CD14-positive monocyte (primary cell): Measurements from ENCODE around the gene RIMBP2. TPM values are rescaled to one million over a fixed set of nuclear protein-coding genes. Genes with fewer than 3 reads are reported as not detected.

Experiments used
- DNase-seq, 3 donors: peaks; one replicate each; pipeline ENCODE4 v3.0.0-alpha.2; 2011 to 2022
- H2AFZ ChIP-seq: 2 replicates; pipeline ENCODE4 v1.6.0; 2012; ENCODE audit warnings: mild to moderate bottlenecking, low read depth, low read length, inconsistent platforms; ENCODE audit not compliant: insufficient read depth, poor library complexity, severe bottlenecking
- H3K27ac ChIP-seq, 2 donors: 1 replicate in 1 of 2; 2 replicates in 1 of 2; pipeline ENCODE4 v1.5.1; 2012 to 2013; ENCODE audit warnings: low read length in 2 of 2, control low read depth in 1 of 2, inconsistent platforms in 1 of 2, low read depth in 1 of 2, mild to moderate bottlenecking in 1 of 2
- H3K27me3 ChIP-seq, 2 donors: one replicate each; pipeline versions ENCODE4 v1.6.0 to v1.6.1; 2011 to 2013; ENCODE audit warnings: low read length in 2 of 2; ENCODE audit not compliant: control insufficient read depth in 2 of 2, insufficient read depth in 2 of 2
- H3K36me3 ChIP-seq, 2 donors: replicated peaks in 1 of 2; 1 replicate in 1 of 2; 2 replicates in 1 of 2; pipeline versions ENCODE4 v1.5.1 to v1.6.1; 2012 to 2013; ENCODE audit warnings: low read length in 2 of 2, control low read depth in 1 of 2, inconsistent platforms in 1 of 2, mild to moderate bottlenecking in 1 of 2; ENCODE audit not compliant: insufficient read depth in 2 of 2, control insufficient read depth in 1 of 2
- H3K4me1 ChIP-seq, 2 donors: 1 replicate in 1 of 2; 2 replicates in 1 of 2; pipeline versions ENCODE4 v1.5.1 to v1.6.1; 2012 to 2013; ENCODE audit warnings: low read length in 2 of 2, control low read depth in 1 of 2, inconsistent platforms in 1 of 2, mild to moderate bottlenecking in 1 of 2, moderate library complexity in 1 of 2; ENCODE audit not compliant: insufficient read depth in 2 of 2, control insufficient read depth in 1 of 2
- H3K4me2 ChIP-seq: replicated peaks from 2 replicates; pipeline ENCODE3; 2012; ENCODE audit warnings: low read length, moderate library complexity, mild to moderate bottlenecking; ENCODE audit not compliant: poor library complexity, severe bottlenecking; ENCODE audit errors: extremely low read depth
- H3K4me3 ChIP-seq, 3 experiments: fragments of 200-600 bp in 1 of 3; sonication (generic) in 1 of 3; replicated peaks in 1 of 3; 1 replicate in 2 of 3; 2 replicates in 1 of 3; pipeline ENCODE4 v1.5.1; 2011 to 2013; ENCODE audit warnings: low read length in 3 of 3, mild to moderate bottlenecking in 3 of 3, control low read depth in 2 of 3, low read depth in 2 of 3, inconsistent platforms in 1 of 3, moderate library complexity in 1 of 3
- H3K79me2 ChIP-seq: 2 replicates; pipeline ENCODE4 v1.6.0; 2012; ENCODE audit warnings: mild to moderate bottlenecking, control low read depth, inconsistent platforms, low read length, moderate library complexity; ENCODE audit not compliant: insufficient read depth
- H3K9ac ChIP-seq: 2 replicates; pipeline ENCODE4 v1.6.0; 2017; ENCODE audit warnings: low read length, mild to moderate bottlenecking; ENCODE audit not compliant: insufficient read depth, poor library complexity, severe bottlenecking
- H3K9me3 ChIP-seq, 2 donors: replicated peaks in 1 of 2; 1 replicate in 1 of 2; 2 replicates in 1 of 2; pipeline versions ENCODE4 v1.5.1 to v1.6.1; 2012 to 2013; ENCODE audit warnings: low read length in 2 of 2, control low read depth in 1 of 2; ENCODE audit not compliant: control insufficient read depth in 1 of 2, insufficient read depth in 1 of 2
- H4K20me1 ChIP-seq: 2 replicates; pipeline ENCODE4 v1.6.0; 2012; ENCODE audit warnings: mild to moderate bottlenecking, low read length, control low read depth, moderate library complexity; ENCODE audit not compliant: insufficient read depth
- H3K27ac Mint-ChIP-seq, 7 donors: one replicate each; pipeline ENCODE4 v1.8.0; 2020; ENCODE audit warnings: mild to moderate bottlenecking in 7 of 7, mixed read lengths in 7 of 7, moderate library complexity in 6 of 7, inconsistent platforms in 2 of 7
- H3K27me3 Mint-ChIP-seq, 3 donors: one replicate each; pipeline ENCODE4 v1.8.0; 2021 to 2022; ENCODE audit warnings: low read depth in 3 of 3, mild to moderate bottlenecking in 3 of 3, mixed read lengths in 3 of 3, moderate library complexity in 3 of 3, inconsistent platforms in 1 of 3
- H3K36me3 Mint-ChIP-seq, 2 donors: one replicate each; pipeline ENCODE4 v1.8.0; 2020; ENCODE audit warnings: mixed read lengths in 2 of 2, inconsistent platforms in 1 of 2, mild to moderate bottlenecking in 1 of 2
- H3K4me1 Mint-ChIP-seq: one replicate; pipeline ENCODE4 v1.8.0; 2020; ENCODE audit warnings: mild to moderate bottlenecking, mixed read lengths
- H3K4me3 Mint-ChIP-seq, 2 donors: one replicate each; pipeline ENCODE4 v1.8.0; 2020; ENCODE audit warnings: mild to moderate bottlenecking in 2 of 2, mixed read lengths in 2 of 2, moderate library complexity in 1 of 2
- H3K9me3 Mint-ChIP-seq, 7 donors: one replicate each; pipeline ENCODE4 v1.8.0; 2020 to 2022; ENCODE audit warnings: mixed read lengths in 7 of 7, mild to moderate bottlenecking in 6 of 7, moderate library complexity in 6 of 7, inconsistent platforms in 2 of 7
- WGBS: methylation state at CpG from one replicate; pipeline ENCODE4 v1.1.5; 2013; ENCODE audit warnings: missing lambda C conversion rate; ENCODE audit not compliant: insufficient coverage; 5-methylcytosine and 5-hydroxymethylcytosine counted together
- intact Hi-C, 2 donors: fragments of 100-400 bp; cut with micrococcal nuclease; formaldehyde crosslinking; loops; one replicate each; pipeline versions ENCODE4 v1.15.0 to v1.15.1; 2023
- polyA plus RNA-seq, 3 donors: library from polyadenylated mRNA; depleted of rRNA in 1 of 3; unstranded in 2 of 3; stranded (reverse) in 1 of 3; fragments of 300-500 nt in 2 of 3; fragments of >200 nt in 1 of 3; fragmentation: Illumina TruSeq in 2 of 3; gene quantifications; 1 replicate in 2 of 3; 2 replicates in 1 of 3; pipeline ENCODE4 v1.2.3, GENCODE V29; 2012 to 2021
- TF ChIP-seq, protein P1 (sequence below): fragments of 200-600 bp; IDR thresholded peaks from one replicate; pipeline ENCODE4 v1.8.0; 2022; ENCODE audit warnings: antibody characterized with exemption, mild to moderate bottlenecking

RIMBP2 gene
- polyA plus RNA-seq, 3 donors = not detected

DNA sequence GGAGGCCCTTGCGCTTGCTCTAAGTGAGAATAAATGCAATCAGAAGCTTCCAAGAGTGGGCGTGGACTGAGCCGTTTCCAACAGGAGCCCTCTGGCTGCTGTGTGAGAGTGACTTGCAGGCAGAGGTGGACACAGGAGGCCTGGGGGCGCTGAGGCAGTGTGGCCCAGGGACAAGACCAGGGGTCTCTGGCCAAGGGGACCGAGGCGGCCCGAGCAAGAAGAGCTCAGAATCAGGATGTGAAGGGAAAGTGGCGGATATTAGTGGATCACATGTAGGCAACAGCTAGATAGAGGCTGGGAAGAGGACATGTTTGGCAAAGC, 8.6 kb downstream of the RIMBP2 start:
- Mint-ChIP-seq H3K4me1 (no peaks in the 10 kb centered on the region), H3K36me3 (no peaks in the 10 kb centered on the region), H3K4me3 (no peak overlapping the region), H3K27me3 (peaks cover 1 to 11% (median 6%) of the 10 kb centered on the region in 3 donors), H3K9me3 (peaks cover 0 to 2% (median 0%) of the 10 kb centered on the region in 7 donors), H3K27ac (no peak overlapping the region)
- Histone ChIP-seq H4K20me1 (no peaks in the 10 kb centered on the region), H3K4me3 (no peak overlapping the region), H3K27ac (no peak overlapping the region), H3K79me2 (no peaks in the 10 kb centered on the region), H2AFZ (no peak overlapping the region), H3K9ac (no peak overlapping the region), H3K4me1 (no peaks in the 10 kb centered on the region), H3K36me3 (no peaks in the 10 kb centered on the region), H3K4me2 (no peak overlapping the region), H3K27me3 (no peaks in the 10 kb centered on the region), H3K9me3 (no peaks in the 10 kb centered on the region)
- intact Hi-C loops = no loop called here
- TF ChIP-seq, protein P1, sequence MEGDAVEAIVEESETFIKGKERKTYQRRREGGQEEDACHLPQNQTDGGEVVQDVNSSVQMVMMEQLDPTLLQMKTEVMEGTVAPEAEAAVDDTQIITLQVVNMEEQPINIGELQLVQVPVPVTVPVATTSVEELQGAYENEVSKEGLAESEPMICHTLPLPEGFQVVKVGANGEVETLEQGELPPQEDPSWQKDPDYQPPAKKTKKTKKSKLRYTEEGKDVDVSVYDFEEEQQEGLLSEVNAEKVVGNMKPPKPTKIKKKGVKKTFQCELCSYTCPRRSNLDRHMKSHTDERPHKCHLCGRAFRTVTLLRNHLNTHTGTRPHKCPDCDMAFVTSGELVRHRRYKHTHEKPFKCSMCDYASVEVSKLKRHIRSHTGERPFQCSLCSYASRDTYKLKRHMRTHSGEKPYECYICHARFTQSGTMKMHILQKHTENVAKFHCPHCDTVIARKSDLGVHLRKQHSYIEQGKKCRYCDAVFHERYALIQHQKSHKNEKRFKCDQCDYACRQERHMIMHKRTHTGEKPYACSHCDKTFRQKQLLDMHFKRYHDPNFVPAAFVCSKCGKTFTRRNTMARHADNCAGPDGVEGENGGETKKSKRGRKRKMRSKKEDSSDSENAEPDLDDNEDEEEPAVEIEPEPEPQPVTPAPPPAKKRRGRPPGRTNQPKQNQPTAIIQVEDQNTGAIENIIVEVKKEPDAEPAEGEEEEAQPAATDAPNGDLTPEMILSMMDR = no peak
- DNase-seq = no peak
- WGBS = 97% methylated on average over 8 of the region's 8 CpGs

DNA sequence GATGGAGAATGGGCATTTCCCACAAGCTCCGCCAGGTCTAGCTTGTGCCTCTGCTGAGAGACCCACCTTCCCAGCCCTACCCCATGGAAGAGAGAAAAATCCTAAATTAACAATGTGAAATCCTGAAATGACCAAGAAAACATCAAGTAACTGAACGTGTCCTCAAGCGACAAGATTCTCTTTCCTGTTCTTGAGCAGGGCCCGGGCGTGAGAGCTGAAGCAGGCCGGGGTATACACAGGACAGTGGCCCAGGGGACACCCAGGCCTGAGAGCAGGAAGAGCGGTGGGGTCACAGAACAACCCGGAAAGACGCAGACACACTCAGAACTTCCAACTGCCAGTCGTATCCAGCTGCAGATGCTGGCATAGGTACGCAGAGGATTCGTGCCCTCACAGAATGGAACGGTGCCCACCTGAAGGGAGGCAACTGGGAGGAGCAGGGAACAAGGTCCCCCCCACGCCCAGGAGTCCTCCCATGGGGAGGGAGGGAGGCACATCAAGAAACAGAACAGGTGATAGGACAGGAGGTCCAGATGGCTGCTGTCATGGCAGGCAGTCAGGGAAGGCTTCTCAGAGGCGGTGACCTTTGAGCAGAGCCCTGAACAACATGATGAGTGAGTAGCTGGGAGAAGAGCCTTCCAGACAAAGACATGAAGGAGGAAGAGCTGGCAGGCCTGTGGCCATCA, 9.1 kb downstream of the RIMBP2 start:
- TF ChIP-seq, protein P1 = no peak
- Mint-ChIP-seq H3K27me3 (peaks cover 1 to 13% (median 3%) of the 10 kb centered on the region in 3 donors), H3K4me3 (no peak overlapping the region), H3K4me1 (no peaks in the 10 kb centered on the region), H3K27ac (no peak overlapping the region), H3K36me3 (no peaks in the 10 kb centered on the region), H3K9me3 (peaks cover 0 to 2% (median 0%) of the 10 kb centered on the region in 7 donors)
- H3K4me2 ChIP-seq = no peak overlapping the region
- H3K36me3 ChIP-seq = no peaks in the 10 kb centered on the region
- H3K4me1 ChIP-seq = no peaks in the 10 kb centered on the region
- no peaks in the 10 kb centered on the region for H3K9me3 ChIP-seq
- DNase-seq = no peak
- H3K27ac ChIP-seq = no peak overlapping the region
- H2AFZ ChIP-seq = no peak overlapping the region
- H3K79me2 ChIP-seq = no peaks in the 10 kb centered on the region
- no peaks in the 10 kb centered on the region for H3K27me3 ChIP-seq
- no peak overlapping the region for H3K9ac ChIP-seq
- intact Hi-C loops = no loop called here
- whole genome bisulfite sequencing = 92% methylated on average over 14 of the region's 15 CpGs
- no peaks in the 10 kb centered on the region for H4K20me1 ChIP-seq
- no peak overlapping the region for H3K4me3 ChIP-seq
